CD1c-positive myeloid dendritic cell (primary cell): Measurements from ENCODE around the gene RNF227.
"Not testable (repeated sequence)": the region's sequence is repeated elsewhere in the genome, so short reads cannot be mapped to it uniquely, and the experiment has no call there.

Source experiments
- DNase-seq: peaks from one replicate; pipeline ENCODE4 v3.0.0-alpha.2; 2016; ENCODE audit errors: extremely low spot score

Gene RNF227

GRCh38 chr17:7864384-7864783 is 51.7 kb downstream of the RNF227 start:
- not testable (repeated sequence) for DNase-seq
